Left renal pelvis (tissue), 4 donors: Measurements from ENCODE around the gene SERPINB6. TPM values are rescaled to one million over a fixed set of nuclear protein-coding genes. Genes with fewer than 3 reads are reported as not detected.
"Not testable (repeated sequence)": the region's sequence is repeated elsewhere in the genome, so short reads cannot be mapped to it uniquely, and the experiment has no call there.

ENCODE experiments used
- DNase-seq, 4 donors: peaks; one replicate each; pipeline ENCODE4 v3.0.0-alpha.2; 2013; ENCODE audit warnings: low read depth in 4 of 4, low spot score in 3 of 4
- polyA plus RNA-seq, 4 donors: library from polyadenylated mRNA; unstranded; fragments of 120-200 nt; gene quantifications; one replicate each; pipeline ENCODE4 v1.2.1, GENCODE V29; 2013; ENCODE audit not compliant: insufficient read length in 4 of 4

Gene SERPINB6
- polyA plus RNA-seq, 4 donors = 67.9 to 95.8 (median 89.1) TPM

DNA sequence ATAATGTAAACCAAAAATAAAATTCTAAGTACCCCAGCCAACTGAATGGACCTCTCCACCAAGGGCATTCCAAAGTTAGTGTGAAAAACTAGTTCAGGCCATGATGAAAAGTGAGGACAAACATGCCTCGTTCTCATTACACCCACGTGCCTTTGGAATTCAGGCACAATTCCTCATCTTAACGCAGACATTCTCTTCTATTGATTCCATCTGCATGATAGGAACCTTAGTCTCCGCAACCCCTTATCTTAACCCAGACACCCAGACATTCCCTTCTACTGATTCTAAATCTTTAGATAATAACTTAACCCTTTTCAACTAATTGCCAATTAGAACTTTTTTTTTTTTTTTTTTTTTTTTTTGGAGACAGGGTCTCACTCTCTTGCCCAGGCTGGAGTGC is 7.6 kb upstream of the SERPINB6 start:
- DNase-seq = no peak

DNA sequence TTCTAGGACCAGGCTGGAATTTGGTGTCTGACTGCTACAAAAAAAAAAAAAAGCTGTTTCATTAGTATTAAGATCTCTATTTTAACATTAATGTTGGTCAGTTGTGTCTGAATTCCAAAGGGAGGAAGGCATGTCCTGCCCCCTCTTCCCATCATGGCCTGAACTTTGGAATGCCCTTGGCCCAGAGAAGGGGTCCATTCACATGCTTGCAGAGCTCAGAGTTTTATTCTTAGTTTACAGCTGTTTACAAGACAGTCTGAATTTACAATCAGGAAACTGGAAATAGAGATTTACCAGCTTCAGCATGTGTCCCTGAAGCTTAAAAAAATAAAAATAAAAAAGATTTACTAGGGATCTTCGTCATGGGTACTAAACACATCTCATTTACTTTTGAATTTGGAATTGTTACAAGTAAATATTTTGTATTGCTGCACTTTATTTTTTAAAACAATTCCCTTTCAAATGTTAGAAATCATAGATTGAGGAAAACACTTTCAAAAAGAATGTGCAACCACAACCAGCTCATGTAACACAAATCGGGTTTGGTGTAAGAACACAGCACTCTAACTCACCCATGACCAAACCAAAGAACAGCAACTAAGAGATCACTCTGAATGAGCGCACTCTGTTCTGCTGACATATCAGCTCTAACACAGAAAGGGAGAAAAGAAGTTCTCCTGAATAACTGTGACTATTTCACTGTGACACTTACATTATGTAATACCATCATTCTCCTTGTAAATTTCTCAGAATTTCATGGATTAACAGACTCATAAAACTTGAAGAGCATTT is 6.6 kb upstream of the SERPINB6 start:
- DNase-seq = no peak

DNA sequence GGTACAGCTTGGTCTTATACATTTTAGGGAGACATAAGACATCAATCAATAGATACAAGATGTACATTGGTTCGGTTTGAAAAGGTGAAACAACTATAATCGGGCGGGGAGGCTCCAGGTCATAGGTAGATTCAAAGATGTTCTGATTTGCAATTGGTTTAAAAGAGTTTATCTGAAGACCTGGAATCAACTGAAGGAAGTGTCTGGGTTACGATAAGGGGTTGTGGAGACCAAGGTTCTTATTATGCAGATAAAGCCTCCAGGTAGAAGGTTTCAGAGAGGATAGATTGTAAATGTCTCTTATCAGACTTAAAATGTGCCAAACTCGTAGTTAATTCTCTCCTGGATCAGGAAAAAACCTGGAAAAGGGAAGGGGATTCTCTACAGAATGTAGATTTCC is 5.9 kb upstream of the SERPINB6 start:
- DNase-seq = no peak

- DNase-seq = no peak
These were observed 5.3 kb upstream of the SERPINB6 start for GRCh38 chr6:2976571-2977085.

GRCh38 chr6:2976060-2976459 is 4.7 kb upstream of the SERPINB6 start:
- no peak for DNase-seq

- DNase-seq = no peak
These were observed 2.3 kb upstream of the SERPINB6 start for GRCh38 chr6:2973676-2974075.

DNA sequence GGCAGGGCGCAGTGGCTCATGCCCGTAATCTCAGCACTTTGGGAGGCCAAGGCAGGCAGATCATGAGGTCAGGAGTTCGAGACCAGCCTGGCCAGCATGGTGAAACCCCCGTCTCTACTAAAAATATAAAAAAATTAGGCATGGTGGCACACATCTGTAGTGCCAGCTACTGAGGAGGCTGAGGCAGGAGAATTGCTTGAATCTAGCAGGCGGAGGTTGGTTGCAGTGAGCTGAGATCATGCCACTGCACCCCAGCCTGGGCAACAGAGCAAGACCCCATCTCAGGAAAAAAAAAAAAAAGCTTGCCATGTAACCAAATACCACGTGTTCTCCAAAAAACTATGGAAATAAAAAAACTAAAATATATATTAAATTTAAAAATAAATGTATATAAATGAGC is 1.8 kb upstream of the SERPINB6 start:
- not testable (repeated sequence) for DNase-seq

DNA sequence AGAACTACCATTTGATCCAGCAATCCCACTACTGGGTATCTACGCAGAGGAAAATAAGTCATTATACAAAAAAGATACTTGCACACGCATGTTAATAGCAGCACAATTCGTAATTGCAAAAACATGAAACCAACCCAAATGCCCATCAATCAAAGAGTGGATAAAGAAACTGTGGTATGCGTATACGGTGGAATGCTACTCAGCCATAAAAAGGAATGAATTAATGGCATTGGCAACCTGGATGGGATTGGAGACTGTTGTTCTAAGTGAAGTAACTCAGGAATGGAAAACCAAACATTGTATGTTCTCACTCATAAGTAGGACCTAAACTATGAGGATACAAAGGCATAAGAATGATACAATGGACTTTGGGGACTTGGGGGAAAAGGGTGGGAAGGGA is 1.3 kb upstream of the SERPINB6 start:
- not testable (repeated sequence) for DNase-seq

DNA sequence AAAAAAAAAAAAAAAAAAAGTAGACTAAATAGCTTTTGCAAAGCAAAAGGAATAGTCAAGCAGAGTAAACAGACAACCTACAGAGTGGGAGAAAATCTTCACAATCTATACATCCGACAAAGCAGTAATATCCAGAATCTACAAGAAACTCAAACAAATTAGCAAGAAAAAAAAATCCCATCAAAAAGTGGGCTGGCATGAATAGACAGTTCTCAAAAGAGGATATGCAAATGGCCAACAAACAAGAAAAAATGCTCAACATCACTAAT is 786 bp upstream of the SERPINB6 start:
- DNase-seq = not testable (repeated sequence)

- DNase-seq = no peak
These were observed 481 bp downstream of the SERPINB6 start for GRCh38 chr6:2970753-2971419.

DNA sequence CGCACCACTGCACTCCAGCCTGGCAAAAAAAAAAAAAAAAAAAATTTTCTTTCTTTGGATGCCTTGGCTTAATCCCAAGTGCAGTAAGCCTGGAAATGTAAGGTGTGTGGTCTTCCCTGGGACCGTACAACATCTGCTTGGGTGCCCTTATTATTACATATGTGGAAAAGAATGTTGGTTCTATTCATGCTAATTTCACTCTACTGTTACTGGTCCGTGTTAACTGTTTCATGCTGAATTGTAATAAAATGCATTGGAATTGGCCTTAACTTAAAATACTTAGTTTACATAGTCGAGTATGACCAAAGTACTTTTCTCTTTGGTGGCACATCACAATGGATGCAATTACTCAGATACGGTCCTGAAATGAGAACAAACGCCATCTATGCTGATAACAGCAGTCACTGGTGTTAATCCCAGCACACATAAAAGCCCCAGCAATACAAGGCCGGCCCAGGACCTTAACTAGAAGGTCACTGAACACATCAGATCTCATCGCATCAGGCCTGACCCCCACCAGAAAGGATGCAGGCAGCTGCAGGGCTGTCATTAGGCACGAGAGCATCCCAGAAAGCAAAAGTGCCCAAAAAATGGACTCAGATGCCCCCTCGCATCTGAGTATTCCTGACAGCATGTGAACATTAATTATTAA is 1.2 kb downstream of the SERPINB6 start:
- no peak for DNase-seq

DNA sequence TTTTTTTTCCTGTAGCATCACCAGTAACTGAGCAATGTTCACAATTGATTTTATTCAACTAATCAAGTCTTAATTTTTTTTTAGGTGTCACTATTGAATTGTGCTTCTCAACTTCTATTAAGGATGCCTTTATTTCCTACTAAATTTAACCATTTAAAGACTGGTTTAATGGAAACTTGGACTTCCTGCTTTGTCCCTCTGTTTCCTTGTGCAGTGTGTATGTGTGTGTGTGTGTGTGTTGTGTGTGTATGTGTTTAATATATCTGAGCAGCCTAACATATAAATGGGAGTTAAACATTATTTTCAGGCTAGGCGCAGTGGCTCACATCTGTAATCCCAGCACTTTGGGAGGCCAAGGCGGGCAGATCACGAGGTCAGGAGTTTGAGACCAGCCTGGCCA is 1.8 kb downstream of the SERPINB6 start:
- no peak for DNase-seq

DNA sequence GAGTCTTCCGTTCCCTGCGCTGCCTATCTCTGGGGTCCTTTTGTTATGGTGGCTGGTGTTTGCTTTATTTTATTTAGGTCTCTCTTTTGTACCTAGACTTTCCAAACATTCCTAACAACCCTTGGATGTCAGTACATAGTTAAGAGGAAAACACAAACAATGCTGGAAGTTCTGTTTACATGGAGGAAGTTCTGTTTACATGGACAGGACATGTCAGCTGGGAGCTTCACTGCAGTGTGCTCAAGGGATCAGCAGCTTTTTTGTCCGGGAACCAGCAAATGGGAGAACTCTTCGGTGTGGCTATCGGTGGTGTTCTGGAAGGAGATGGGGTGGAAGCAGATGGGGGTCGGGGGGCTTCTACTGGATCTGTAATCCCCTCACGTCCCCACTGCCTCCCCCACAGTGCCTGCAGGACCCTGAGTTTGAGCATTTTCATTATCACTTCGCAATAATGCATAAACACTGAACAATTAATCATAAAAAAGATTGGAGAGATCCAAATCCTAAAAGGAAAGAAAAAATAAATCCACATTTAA is 2.7 kb downstream of the SERPINB6 start:
- no peak for DNase-seq

- no peak for DNase-seq
These were observed 3.4 kb downstream of the SERPINB6 start for GRCh38 chr6:2967936-2968335.

- DNase-seq = no peak
These were observed 5.0 kb downstream of the SERPINB6 start for GRCh38 chr6:2966347-2966746.

- DNase-seq = no peak
These were observed 6.4 kb downstream of the SERPINB6 start for GRCh38 chr6:2964793-2965505.

GRCh38 chr6:2963756-2964155 is 7.6 kb downstream of the SERPINB6 start:
- DNase-seq = no peak

DNA sequence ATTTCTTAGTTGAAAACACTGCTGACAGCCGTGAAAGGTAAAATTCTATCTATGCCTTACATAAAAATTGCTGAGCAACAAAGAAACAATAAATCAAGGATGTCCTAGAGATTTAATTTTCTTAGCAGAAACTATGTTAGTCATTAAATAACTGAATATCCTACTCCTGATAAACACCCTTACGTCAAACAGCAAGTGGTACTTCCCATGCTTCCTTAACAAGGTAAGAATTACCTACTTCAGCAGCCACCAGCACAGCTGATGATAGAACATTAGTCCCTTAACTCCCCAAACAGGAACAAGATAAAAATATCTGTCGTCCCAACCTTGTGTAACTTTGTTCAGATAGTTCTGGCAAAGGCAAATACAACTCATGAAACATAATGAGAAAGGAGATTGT is 8.7 kb downstream of the SERPINB6 start:
- no peak for DNase-seq

GRCh38 chr6:2962004-2962403 is 9.4 kb downstream of the SERPINB6 start:
- DNase-seq = no peak

DNA sequence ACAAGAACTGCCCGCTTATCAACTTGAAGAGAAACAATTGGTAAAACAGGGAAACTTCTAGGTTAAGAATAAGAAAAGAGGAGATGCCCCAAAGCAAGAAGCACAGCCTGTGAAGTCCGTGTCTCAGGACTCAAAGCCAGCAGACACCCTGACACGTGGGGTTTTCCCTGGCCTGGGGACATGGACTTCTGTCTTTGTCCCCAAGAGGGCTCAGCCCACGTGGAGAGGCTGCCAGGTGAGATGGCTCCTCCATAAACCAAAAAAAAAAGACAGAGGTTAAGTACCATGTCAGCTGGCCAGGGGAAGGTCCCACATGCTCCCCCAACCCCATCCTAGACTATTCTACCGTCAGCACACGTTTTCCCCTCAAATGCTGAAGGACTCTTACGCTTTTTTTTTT is 9.9 kb downstream of the SERPINB6 start:
- no peak for DNase-seq

- no peak for DNase-seq
These were observed 10.4 kb downstream of the SERPINB6 start for GRCh38 chr6:2960935-2961334.
